HEK293T (cell line): ENCODE results near the gene KCNMB4.

ENCODE experiments used
- ARNT ChIP-seq: fragments of 450-650 bp; IDR thresholded peaks from 2 replicates; pipeline ENCODE4 v1.6.1; 2017; ENCODE audit warnings: mild to moderate bottlenecking
- BHLHE40 ChIP-seq: fragments of 450-650 bp; IDR thresholded peaks from 2 replicates; pipeline ENCODE4 v1.6.1; 2016; ENCODE audit warnings: mild to moderate bottlenecking, moderate library complexity, borderline replicate concordance
- FOXA1 ChIP-seq: fragments of 450-650 bp; IDR thresholded peaks from 2 replicates; pipeline ENCODE4 v1.6.1; 2016; ENCODE audit warnings: mild to moderate bottlenecking
- FOXK2 ChIP-seq: fragments of 450-650 bp; IDR thresholded peaks from 2 replicates; pipeline ENCODE4 v1.6.1; 2016; ENCODE audit warnings: mild to moderate bottlenecking
- FOXM1 ChIP-seq: fragments of 450-650 bp; IDR thresholded peaks from 2 replicates; pipeline ENCODE4 v1.6.1; 2017; ENCODE audit warnings: mild to moderate bottlenecking, borderline replicate concordance
- HDGF ChIP-seq: fragments of 450-650 bp; IDR thresholded peaks from 2 replicates; pipeline ENCODE4 v1.6.1; 2017; ENCODE audit warnings: antibody characterized with exemption, borderline replicate concordance
- TARDBP ChIP-seq: fragments of 450-650 bp; IDR thresholded peaks from 2 replicates; pipeline ENCODE4 v1.6.1; 2016
- TF ChIP-seq, protein P1 (sequence below): fragments of 450-650 bp; IDR thresholded peaks from 2 replicates; pipeline ENCODE4 v1.6.1; 2016

GRCh38 chr12:70367258-70368141 is 1.4 kb downstream of the KCNMB4 start:
- TF ChIP-seq BHLHE40 (no peak), HDGF (no peak), FOXA1 (no peak), TARDBP (no peak), FOXK2 (no peak), ARNT (no peak), FOXM1 (no peak)
- TF ChIP-seq, protein P1, sequence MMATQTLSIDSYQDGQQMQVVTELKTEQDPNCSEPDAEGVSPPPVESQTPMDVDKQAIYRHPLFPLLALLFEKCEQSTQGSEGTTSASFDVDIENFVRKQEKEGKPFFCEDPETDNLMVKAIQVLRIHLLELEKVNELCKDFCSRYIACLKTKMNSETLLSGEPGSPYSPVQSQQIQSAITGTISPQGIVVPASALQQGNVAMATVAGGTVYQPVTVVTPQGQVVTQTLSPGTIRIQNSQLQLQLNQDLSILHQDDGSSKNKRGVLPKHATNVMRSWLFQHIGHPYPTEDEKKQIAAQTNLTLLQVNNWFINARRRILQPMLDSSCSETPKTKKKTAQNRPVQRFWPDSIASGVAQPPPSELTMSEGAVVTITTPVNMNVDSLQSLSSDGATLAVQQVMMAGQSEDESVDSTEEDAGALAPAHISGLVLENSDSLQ: no peak
